Activated T-cell treated with anti-CD3 and anti-CD28 coated beads for 48 hours (primary cell): ENCODE data around the gene SGIP1.
"Not testable (repeated sequence)": the region's sequence is repeated elsewhere in the genome, so short reads cannot be mapped to it uniquely, and the experiment has no call there.

Experiments used
- DNase-seq: peaks from one replicate; pipeline ENCODE4 v3.0.0-alpha.2; 2020; ENCODE audit warnings: low read depth

SGIP1 gene

DNA sequence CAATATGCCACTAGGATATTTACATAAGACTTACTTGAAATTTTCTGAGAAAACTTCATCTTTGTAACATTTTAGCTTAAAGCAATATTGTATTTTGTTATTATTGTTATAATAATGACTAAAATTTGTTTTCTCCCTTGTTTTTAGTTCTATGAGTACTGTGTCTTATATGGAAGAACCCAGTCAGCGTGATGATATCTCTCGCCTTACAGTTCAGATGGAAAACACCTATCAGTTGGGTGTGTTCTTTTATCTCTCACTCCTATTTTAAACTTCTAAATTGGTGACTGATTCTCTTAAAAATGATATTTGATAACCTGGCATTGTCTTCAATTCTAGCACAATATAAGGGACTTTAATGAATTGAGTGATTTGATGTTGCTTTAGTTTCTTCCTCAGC lies 236.3 kb downstream of the SGIP1 start:
- DNase-seq, result no peak

DNA sequence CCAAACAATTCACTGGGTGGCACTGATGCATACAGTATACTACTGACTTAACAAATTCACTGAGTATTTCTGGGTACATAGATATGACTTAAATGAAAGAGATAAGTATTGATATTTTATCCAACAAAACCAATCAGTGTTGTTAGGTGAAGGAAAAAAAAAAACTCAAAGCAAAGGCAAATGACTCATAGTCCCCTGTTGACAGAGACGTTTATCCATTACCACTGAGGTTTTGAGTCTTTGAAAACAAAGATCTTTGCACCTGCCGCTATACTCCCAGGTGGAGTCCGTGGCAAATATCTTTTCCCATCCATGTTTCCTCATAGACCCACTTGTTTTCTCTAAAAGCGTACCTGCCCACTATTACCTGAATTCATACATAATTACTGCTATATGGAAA lies 236.7 kb downstream of the SGIP1 start:
- no peak for DNase-seq

DNA sequence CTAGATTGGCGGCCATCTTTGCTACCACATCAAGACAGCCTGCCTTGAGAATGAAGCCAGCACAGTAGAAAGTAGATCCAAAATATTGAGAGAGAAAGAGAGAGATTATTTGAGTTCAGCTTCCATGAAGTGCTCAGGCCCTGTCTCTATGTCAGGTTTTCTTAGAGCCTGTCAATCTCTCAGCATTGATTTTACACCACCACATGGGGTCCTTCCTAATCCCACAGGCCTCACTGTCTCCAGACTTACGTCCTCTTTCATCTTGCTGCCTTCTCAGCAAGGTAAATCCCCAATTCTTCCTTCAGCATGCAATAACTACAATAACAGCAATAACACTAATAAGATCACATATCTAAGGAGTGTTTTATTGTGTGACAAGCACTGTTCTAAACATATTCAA lies 239.3 kb downstream of the SGIP1 start:
- DNase-seq, result no peak

GRCh38 chr1:66774438-66774837 lies 240.5 kb downstream of the SGIP1 start:
- no peak for DNase-seq

GRCh38 chr1:66775646-66776045 lies 241.7 kb downstream of the SGIP1 start:
- DNase-seq, result no peak

DNA sequence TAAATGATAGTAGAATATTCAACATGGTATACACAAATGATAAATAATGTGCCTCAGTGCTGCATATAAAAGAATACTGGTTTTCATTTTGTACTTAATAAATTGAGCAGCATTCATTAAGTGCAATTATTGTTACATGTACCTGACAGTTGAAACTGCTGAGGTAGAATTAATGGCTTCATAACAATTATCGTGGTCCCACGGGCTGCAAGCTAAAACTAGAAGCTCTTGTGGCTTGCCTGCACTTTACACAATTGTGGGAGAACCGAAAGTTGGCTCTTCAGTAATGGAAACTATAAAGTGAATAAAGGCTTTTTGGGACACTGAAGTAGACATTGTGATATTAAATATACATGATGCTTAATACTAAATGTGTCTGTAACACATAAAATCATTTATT lies 243.9 kb downstream of the SGIP1 start:
- DNase-seq, result no peak

- DNase-seq, result no peak
These were observed 244.3 kb downstream of the SGIP1 start for GRCh38 chr1:66778266-66778665.

DNA sequence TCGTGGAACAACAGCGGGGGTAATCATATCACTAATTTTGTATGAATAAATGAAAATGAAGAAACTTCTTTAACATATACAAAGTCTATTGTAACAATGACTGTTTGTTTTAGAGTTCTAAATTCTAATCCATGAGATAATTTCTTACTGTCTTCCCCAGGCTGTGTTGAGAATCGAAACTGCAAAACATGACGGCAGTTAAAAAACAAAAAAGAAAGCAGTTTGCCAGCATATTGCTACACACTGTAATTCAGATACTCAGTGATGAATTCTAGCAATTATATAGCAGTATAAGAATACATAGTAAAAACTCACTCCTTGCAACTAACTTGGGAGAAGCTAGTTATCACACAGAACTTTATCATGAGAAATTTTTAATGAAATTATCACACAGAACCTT lies 245.0 kb downstream of the SGIP1 start:
- no peak for DNase-seq

DNA sequence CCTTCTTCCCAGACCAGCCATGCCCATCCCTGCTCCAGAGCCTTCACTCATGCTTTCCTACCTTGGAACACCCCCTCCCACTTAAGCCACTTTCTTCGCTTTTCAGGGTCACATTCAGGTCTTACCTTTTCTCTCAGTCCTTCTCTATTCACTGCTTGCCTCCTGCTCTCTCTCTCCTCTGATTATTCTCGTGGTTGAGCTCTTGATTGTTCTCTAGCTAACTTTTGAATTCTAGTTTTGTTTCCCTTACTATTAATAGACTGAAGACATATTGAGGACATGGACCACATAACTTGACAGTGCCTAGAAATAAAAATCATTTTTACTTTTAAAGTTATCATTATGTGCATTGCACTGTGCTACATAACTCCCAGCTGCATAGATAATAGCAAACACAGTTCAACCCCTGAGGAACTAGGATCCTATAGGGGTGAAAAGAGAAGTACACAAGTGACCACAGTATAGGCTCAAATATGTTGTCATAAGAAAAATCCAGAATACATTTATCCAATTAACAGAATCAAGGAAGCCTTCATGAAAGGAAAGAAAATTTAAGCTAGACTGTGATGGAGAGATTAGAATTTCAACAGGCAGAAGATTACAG lies 245.6 kb downstream of the SGIP1 start:
- DNase-seq, result no peak

- DNase-seq, result not testable (repeated sequence)
These were observed 251.8 kb downstream of the SGIP1 start for GRCh38 chr1:66785800-66786199.

DNA sequence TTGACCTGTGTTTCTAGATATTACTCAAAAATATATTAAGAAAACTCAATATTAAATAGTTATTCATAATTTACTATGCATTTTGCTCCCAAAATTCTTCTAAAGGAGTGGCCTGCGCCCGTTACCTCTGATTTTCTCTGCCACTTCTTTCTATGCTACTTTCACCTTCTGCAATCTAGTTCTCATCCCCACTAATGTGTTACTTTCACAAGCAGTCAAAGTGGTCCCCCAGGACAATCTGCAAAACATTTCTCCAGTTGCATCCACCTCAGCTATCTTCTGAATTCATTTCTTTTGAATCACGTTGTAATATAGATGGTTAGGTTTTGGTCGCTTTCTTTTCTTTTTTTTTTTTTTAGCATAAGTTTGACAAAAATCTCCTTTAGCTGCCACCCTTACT lies 253.7 kb downstream of the SGIP1 start:
- no peak for DNase-seq

- DNase-seq, result peak; percentile 28
These were observed 254.4 kb downstream of the SGIP1 start for GRCh38 chr1:66788231-66788939.

DNA sequence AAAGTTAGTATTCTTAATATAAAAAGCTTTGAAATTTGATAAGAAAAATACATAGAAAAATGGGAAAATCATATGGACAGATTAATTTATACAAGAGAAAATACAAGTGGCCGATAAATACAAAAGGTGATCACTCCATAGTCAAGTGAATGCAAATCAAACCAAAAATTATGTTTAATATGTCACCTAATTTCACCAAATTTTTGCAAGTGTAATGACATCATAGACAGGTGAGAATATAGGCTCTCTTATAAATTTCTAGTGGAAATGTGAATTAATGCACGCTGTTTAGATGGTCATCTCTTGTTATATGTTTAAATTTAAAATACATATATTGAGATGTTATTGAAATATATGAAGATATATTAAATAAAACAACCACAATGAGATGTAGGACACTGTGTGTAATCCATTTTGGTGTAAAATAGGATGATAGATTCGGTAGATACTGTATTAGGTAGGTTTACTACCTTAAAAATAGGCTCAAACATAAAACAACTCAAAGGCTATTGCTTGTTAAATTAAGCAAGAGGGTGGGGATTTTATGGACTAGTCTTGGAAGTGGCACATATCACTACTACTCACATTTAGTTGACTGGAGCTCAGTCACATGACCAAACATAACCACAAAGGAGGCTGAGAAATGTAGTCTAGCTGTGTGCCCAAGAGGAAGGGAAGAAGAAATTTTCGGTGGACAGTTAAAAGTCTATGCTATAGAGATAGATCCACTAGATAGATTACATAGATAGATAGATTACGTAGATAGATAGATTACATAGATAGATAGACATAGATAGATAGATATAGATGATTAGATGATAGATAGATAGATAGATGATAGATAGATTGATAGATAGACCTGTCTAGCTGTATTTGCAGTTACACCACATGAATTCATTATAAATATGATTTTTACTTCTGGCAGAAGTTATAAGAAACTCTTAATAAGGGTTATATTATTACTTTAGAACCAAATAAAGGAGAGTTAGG lies 258.0 kb downstream of the SGIP1 start:
- no peak for DNase-seq

GRCh38 chr1:66795839-66796238 lies 261.9 kb downstream of the SGIP1 start:
- not testable (repeated sequence) for DNase-seq
